ENCODE data around the gene UNC13A. TPM values are rescaled to one million over a fixed set of nuclear protein-coding genes. Genes with fewer than 3 reads are reported as not detected.
"Not testable (repeated sequence)": the region's sequence is repeated elsewhere in the genome, so short reads cannot be mapped to it uniquely, and the experiment has no call there.

Gene UNC13A
- total RNA-seq, 2 donors from 2014 or later, result 1.3 to 2.6 TPM

GRCh38 chr19:17602217-17602616 is 85.9 kb downstream of the UNC13A start:
- ATAC-seq (no peak), DNase-seq (no peak)
- WGBS, 2 donors, result 46 to 47% methylated on average over 7 to 8 of the region's 8 CpGs
- intact Hi-C loops (cut with DNase I), result no loop called here
- no peak for TF ChIP-seq POLR2A (IDR thresholded peaks at IDR 0.05)
- TF ChIP-seq CTCF (IDR thresholded peaks at IDR 0.05), result no peak
- Histone ChIP-seq H3K4me1 (peaks cover 12% of the 10 kb centered on the region), H3K9me3 (no peaks in the 10 kb centered on the region), H3K27ac (no peak overlapping the region), H3K27me3 (no peaks in the 10 kb centered on the region), H3K36me3 (replicated peaks in 1 of 2; ENCODE audit: insufficient read depth in 1 of 2, low read depth in 2 of 2) (no peaks in the 10 kb centered on the region), H3K4me3 (no peak overlapping the region)

GRCh38 chr19:17601683-17602082 is 86.5 kb downstream of the UNC13A start:
- Histone ChIP-seq H3K4me1 (peaks cover 12% of the 10 kb centered on the region), H3K4me3 (no peak overlapping the region), H3K27me3 (no peaks in the 10 kb centered on the region), H3K36me3 (replicated peaks in 1 of 2; ENCODE audit: insufficient read depth in 1 of 2, low read depth in 2 of 2) (no peaks in the 10 kb centered on the region), H3K9me3 (no peaks in the 10 kb centered on the region), H3K27ac (no peak overlapping the region)
- 9 to 15% methylated on average over 9 of the region's 9 CpGs for WGBS, 2 donors
- TF ChIP-seq CTCF (IDR thresholded peaks at IDR 0.05) (no peak), POLR2A (IDR thresholded peaks at IDR 0.05) (no peak)
- ATAC-seq (no peak), DNase-seq (no peak)
- intact Hi-C loops (cut with DNase I), result no loop called here

DNA sequence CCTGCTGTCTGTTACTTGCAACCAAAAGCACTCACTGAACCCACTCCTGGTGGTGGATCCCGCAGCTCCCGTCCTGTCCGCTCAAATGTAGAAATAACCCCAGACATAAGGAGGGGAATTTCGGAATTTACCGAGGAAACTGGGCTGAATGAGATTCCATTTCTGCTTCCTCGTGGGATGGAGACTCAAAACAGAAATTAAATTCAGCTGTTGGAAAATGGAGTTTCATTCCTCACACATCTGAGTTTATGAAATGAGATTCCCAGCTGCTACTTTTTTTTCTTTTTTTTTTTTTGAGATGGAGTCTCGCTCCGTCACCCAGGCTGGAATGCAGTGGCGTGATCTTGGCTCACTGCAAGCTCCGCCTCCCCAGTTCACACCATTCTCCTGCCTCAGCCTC is 88.4 kb downstream of the UNC13A start:
- H3K4me1 ChIP-seq, result no peaks in the 10 kb centered on the region
- 51 to 72% methylated on average over 10 of the region's 10 CpGs for WGBS, 2 donors
- H3K4me3 ChIP-seq, result no peak overlapping the region
- intact Hi-C loops (cut with DNase I), result no loop called here
- no peaks in the 10 kb centered on the region for H3K9me3 ChIP-seq
- H3K27me3 ChIP-seq, result no peaks in the 10 kb centered on the region
- ATAC-seq, result no peak
- no peak overlapping the region for H3K27ac ChIP-seq
- no peaks in the 10 kb centered on the region for H3K36me3 ChIP-seq (replicated peaks in 1 of 2; ENCODE audit: insufficient read depth in 1 of 2, low read depth in 2 of 2)
- no peak for DNase-seq
- TF ChIP-seq POLR2A (IDR thresholded peaks at IDR 0.05) (no peak), CTCF (IDR thresholded peaks at IDR 0.05) (no peak)

- ATAC-seq, result no peak
- Histone ChIP-seq H3K4me3 (no peak overlapping the region), H3K9me3 (no peaks in the 10 kb centered on the region), H3K36me3 (replicated peaks in 1 of 2; ENCODE audit: insufficient read depth in 1 of 2, low read depth in 2 of 2) (no peaks in the 10 kb centered on the region), H3K4me1 (no peaks in the 10 kb centered on the region), H3K27ac (no peak overlapping the region), H3K27me3 (no peaks in the 10 kb centered on the region)
- DNase-seq, result no peak
- intact Hi-C loops (cut with DNase I), result no loop called here
- WGBS, 2 donors, result 62 to 70% methylated on average over 9 of the region's 9 CpGs
- TF ChIP-seq POLR2A (IDR thresholded peaks at IDR 0.05) (no peak), CTCF (IDR thresholded peaks at IDR 0.05) (no peak)
Measured at GRCh38 chr19:17598953-17599352, 89.2 kb downstream of the UNC13A start.

GRCh38 chr19:17598063-17598462 is 90.1 kb downstream of the UNC13A start:
- H3K27me3 ChIP-seq; intact Hi-C loops (cut with DNase I); H3K4me1 ChIP-seq; H3K36me3 ChIP-seq (replicated peaks in 1 of 2; ENCODE audit: insufficient read depth in 1 of 2, low read depth in 2 of 2); DNase-seq; H3K9me3 ChIP-seq; ATAC-seq; H3K27ac ChIP-seq; H3K4me3 ChIP-seq: not testable (repeated sequence)
- WGBS, 2 donors, result 77 to 86% methylated on average over 8 of the region's 8 CpGs

- H3K36me3 ChIP-seq (replicated peaks in 1 of 2; ENCODE audit: insufficient read depth in 1 of 2, low read depth in 2 of 2); intact Hi-C loops (cut with DNase I); H3K27me3 ChIP-seq; ATAC-seq; H3K9me3 ChIP-seq; H3K27ac ChIP-seq; H3K4me1 ChIP-seq; H3K4me3 ChIP-seq; DNase-seq: not testable (repeated sequence)
- 46 to 57% methylated on average over 7 of the region's 7 CpGs for WGBS, 2 donors
Measured at GRCh38 chr19:17594296-17594695, 93.9 kb downstream of the UNC13A start.
